ENCODE measurements around the gene TUBB4B.

GRCh38 chr9:137229903-137230704, 11.0 kb upstream of the TUBB4B start:
- TF ChIP-seq CTCF (IDR thresholded peaks at IDR 0.05) = no peak
- no peak for TF ChIP-seq POLR2A (IDR thresholded peaks at IDR 0.05)

Data from Peyer's patch (tissue), 4 donors.